Measurements from ENCODE around the gene MYO18A.

- TF ChIP-seq ZNF274 (IDR thresholded peaks at IDR 0.05; ENCODE audit: low read depth, low read length) (no peak), SUZ12 (IDR thresholded peaks at IDR 0.05; ENCODE audit: extremely low read depth, insufficient read depth, insufficient read length) (no peak)
These were observed 119.2 kb downstream of the MYO18A start for GRCh38 chr17:29061036-29061435.
